HG02610 (cell line): ENCODE measurements around the gene PRR29.
A peak's percentile ranks its signal among the peaks of the same experiment; 100 is the strongest.

ENCODE experiments used
- ATAC-seq: cut with Tn5 transposase; IDR thresholded peaks from one replicate; pipeline ENCODE4 v1.9.1; 2021; ENCODE audit warnings: mild to moderate bottlenecking, moderate library complexity; ENCODE audit not compliant: unreplicated experiment

The PRR29 gene

DNA sequence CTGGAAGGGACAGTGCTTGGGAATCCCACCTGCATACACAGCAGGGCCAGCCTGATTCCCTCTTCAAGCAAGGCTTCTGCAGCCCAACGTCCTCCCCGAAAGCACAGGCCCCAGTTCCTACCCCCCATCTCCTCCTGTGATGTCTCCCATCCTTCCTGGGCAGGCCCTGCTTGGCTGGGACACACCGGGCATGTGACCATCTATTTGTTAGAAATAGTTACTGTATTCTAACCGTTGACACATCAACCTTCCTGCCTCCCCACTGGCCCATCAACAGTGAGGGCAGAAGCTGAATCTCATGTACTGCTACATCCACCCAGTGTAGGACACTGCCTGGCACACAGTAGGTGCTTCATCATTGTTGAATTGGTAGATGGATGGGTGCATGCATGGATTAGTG is 10.7 kb downstream of the PRR29 start:
- ATAC-seq, result no peak

DNA sequence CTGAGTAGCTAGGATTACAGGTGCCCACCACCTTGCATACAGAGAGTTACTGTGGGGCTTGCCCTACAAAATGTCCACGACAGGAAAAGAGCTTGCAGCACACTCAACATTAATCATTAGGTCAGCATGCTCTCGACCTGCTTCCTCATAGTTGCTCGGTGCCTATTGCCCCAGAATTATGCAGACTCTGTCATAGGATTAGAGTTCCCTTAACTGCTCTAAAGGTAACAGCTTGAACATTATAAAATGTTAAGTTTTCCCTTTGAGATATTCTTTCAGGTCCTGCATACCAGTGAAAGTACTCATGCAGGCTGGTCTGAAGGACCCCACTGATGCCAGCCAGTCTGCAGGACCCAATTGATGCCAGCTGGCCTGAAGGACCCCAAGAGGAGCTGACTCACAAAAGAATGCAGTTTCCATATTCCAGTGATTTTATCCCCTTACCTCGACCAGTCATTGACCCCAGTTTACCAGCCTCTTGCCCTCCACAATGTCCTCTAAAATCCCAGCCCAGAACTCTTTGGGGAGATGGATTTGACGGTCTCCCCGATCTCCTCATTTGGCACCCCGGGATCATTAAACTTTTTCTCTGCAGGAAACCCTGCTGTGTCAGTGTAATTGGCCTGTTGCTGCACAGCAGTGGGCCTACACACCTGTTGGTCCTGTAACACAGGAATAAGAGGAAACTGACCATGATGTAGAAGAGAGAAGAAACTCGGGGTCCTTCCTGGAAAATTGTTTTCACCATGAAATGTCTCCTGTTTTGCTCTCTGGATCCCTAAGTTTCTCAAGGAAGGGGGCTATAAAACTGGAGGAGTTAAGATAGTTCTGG is 11.6 kb downstream of the PRR29 start:
- ATAC-seq, result no peak

DNA sequence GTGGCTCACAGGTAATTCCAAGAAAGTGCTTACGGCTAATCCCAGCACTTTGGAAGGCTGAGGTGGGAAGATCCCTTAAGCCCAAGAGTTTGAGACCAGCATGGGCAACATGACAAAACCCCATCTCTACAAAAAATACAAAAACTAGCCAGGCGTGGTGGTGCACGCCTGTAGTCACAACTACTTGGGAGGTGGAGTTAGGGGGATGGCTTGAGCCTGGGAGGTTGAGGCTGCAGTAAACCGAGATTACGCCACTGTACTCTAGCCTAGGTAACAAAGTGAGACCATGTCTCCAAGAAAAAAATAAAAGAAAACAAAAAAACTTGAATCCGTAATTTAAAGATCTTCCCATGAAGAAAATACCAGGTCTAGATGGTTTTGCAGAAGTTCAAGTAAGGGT is 17.3 kb downstream of the PRR29 start:
- ATAC-seq, result no peak

DNA sequence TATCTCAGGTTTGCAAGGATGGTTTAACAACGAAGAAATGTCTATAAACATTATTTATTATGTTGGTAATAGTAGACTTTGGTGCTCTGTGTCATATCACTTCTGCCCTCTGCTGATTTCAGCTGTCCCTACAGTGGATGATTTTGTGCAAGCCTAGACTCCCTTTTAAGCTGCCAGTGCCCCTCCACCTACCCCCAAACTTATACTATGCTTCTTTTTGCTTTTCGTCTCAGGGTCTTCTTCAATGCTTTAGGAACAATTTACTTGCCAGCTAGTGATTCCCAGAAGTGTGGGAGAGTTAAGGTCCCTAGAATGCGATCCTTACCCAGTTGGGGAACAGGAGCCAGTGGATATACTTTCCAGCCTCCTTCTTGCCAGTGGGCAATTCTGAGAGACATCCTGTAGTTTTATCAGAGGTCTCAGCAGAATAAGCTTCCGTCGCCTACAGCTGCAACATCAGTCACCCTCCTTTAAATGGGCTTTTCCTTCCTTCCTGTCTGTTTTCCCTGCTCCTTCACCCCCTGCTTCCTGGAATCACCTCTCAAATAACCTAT is 18.2 kb downstream of the PRR29 start:
- ATAC-seq, result no peak

DNA sequence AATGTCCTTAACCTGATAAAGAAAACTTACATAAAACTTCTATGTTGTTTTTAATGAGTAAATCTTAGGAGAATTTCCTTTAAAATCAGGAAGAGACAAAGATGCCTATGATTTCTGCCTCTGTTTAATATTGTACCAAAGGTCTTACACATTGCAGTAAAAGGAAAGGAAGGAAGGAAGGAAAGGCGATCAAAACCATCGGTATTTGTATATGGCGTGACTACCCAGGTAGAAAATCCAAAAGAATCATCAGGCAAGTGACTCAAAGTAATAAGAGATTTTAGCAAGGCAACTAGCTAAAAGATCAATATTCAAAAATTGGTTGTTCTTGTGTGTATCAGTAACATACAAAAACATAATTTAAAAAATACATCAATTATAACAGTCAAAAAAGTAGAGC is 18.8 kb downstream of the PRR29 start:
- no peak for ATAC-seq

DNA sequence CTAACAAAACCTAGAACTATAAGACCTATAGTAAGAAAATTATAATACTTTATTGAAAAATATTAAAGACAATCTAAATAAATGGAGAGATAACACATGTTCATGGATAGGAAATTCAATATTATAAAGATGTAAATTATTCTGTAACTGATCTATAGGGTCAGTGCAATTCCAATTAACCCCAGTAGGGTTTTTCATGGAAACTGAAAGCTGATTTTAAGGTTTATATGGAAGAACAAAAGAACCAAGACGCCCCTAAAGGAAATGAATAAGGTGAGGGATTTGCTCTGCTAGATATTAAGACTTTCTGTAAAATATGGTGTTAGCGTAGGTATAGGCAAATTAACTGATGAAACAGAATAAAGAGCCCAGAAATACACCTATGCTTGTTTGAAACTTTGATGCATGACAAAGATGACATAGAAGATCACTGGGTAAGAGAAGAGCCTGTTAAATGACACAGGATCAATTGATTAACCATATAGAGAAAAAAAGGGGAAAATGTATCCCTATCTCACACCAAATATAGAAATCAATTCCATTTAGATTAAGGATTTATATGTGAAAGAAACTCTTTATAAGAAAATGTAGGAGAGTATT is 19.3 kb downstream of the PRR29 start:
- ATAC-seq, result no peak

DNA sequence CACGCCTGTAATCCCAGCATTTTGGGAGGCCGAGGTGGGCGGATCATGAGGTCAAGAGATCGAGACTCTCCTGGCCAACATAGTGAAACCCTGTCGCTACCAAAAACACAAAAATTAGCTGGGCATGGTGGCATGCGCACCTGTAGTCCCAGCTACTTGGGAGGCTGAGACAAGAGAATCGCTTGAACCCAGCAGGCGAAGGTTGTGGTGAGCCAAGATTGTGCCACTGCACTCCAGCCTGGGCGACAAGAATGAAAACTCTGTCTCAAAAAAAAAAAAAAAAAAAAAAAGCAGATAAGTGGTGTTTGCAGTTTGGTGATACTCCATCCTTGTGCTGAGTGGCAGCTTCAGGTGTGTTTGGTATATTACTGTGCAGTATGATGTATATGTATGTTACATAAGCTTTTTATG is 21.4 kb downstream of the PRR29 start:
- peak; percentile 12 for ATAC-seq

DNA sequence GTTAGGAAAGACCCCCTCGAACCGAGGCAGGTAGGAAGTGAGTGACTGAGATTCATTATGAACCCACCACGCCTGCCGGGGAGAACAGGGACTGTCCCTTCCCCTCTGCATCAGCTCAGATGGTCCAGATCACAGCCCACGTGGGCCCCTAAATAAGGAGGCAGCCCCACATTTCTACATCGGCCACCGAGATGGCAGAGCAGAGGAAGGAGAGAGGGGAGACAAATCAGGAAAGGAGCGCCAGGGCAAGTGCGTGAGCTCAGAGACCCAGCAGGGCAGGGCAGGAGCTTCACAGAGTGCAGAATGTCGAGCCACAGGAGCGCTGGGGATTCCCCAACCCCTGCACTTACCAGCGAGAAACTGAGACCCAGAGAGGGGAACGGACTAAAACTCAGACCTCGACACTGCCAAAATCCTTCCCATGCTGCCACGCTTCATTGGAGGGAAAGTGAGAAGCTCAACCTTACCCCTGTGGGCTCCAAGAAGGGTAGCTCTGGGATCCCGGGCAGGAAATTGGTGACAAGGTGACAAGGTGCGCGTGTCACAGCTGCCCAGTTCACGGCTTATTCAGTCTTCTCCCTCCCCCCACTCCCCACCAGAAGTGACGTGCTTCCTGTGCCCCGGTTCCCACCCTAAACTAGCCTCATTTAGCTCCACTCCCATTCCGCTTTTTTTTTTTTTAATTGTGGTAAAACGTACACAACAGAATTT is 22.1 kb downstream of the PRR29 start, which contains the start of gene ICAM2:
ICAM2 (minus strand) TSS at position 578 of the 711 bp plus-strand sequence. CDS start 13,942 bp downstream, outside the sequence.
- ATAC-seq, result peak; percentile 54

DNA sequence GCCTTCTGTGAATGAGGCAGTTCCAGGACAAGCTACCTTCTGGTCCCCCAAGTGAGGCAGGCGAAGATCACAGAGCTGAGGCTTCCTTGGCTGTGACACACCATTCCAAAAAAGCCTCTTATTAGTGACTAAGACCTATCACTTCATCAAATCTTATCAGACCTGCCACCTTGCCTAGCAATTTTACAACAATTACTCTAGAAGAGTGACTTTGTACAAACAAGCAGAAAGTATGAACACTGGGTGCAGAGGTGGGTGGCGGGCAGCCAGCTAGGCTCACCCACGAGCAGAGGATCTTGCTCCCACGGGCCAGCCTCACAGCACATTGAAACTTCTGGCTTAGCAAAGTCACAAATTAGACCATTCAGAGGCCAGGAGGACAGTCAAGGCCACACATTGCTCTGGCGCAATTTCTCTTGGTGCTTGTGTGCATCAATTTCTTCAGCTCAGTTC is 24.5 kb downstream of the PRR29 start:
- ATAC-seq, result no peak

DNA sequence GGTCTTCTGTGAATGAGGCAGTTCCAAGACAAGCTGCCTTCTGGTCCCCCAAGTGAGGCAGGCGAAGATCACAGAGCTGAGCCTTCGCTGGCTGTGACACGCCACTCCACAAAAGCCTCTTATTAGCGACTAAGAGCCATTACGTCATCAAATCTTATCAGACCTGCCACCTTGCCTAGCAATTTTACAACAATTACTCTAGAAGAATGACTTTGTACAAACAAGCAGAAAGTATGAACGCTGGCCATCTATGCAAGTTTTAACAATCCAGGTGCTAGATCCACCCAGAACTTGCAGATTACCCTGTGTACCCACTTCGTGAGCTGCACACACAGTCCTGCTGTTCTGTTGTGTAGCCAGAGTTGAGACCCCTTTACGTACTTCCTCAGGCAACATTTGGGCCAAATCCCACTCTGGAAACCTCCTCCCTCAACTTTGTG is 26.1 kb downstream of the PRR29 start:
- no peak for ATAC-seq

DNA sequence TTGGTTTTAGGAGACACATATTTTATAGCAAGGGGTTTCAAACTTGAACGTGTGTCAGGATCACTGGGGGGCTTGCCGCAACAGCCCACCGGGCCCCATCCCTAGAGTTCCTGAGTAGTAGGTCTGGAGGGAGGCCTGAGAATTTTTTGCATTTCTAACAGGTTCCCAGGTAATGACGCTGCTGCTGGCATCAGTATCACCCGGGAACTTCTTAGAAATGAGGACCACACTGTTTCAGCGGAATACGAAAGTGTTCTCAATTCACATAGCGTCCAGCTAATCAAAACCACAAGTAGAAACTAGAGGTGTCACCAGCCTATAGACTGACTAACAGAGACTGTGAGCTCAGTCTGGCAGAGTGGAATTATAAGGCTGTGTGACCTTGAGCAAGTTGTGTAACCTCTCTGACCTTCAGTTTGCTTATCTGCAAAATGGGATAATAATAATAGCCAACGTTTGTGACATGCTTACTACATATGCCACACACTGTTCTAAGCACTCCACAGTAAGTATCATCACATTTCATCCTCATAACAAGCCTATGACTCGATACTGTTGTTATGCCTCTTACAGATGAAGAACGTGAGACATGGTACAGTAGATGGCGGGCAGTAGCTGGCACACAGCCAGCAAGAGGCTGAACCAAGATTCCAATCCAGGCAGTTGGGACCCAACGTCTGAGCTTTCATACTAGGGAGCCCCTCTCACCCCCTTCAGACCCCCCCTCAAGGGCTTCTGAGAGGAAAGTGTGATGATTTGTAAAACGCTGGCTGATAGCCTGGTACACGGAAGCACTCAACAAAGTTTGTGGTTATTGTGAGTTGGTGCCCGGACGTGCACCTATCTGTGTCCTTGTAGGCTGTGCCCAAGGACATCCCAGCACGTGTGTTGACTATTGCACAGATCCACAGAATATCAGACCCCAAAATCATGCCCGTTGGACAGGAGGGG is 26.9 kb downstream of the PRR29 start:
- ATAC-seq, result no peak

DNA sequence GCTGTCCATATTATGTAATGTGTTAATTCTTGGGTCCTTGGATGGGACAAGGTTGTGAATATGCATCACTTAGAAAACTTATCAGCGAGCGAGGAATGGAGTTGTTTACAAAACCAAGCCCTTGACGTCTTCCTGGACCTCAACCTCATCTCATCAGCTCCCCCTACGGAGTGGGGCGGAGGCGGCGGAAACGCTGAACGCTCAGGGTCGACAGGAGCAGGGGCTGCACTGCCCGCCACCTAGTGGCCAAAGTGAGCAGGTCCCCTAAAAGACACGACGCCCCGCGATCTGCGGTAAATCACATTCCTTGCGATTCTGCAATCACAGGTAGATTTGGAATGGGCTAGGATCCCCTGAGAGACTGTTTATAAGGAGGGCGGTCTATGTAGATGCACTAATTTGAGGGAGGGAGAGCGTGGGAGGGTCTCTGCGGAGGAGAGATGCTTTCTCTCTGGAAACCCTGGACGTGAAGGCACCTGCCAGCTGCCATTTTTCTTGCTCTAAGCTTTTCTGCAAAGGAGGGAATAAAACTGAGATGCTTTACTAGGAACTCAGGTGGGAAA is 27.7 kb downstream of the PRR29 start:
- ATAC-seq, result peak; percentile 78

DNA sequence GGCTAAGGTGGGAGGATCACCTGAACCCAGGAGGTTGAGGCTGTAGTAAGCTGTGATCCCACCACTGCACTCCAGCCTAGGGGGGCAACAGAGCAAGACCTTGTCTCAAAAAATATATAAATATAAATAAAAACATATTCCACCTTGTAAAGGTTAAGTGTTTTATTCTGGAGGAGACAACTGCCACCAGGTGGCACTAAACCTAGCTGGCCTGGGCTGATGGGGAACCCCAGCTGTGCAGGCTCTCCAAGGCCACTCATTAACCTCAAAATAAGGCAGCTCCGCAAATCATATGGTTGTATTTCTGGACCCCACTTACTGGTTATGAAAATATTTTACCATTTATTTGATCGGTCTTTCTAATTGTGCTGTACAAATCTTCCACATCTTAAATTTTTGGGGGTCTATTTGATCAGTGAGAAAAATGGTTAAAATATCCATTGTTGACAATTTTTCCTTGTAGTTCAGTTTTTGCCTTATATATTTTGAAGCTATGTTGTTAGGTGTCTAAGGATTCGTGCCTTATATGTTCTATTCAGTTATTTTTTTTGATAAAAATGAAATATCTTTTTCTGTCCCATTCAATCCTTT is 30.8 kb downstream of the PRR29 start:
- ATAC-seq, result no peak

DNA sequence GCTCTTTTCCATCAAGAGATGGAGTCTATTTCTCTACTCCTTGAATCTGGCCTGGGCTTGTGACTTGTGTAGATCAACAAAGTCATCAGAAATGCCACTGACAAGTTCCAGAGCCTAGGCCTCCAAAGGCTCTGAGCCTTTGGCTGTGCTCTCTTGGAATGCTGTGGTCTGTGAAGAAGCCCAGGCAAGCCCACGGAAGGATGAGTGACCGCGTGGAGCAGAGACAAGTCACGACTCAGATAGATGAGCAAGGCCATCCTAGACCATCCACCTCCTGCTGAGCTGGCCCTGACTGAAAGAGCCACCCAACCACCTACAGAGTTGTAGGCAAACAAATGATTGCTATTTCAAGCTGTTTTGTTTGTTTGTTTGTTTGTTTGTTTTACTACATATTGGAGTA is 33.9 kb downstream of the PRR29 start:
- ATAC-seq, result no peak

DNA sequence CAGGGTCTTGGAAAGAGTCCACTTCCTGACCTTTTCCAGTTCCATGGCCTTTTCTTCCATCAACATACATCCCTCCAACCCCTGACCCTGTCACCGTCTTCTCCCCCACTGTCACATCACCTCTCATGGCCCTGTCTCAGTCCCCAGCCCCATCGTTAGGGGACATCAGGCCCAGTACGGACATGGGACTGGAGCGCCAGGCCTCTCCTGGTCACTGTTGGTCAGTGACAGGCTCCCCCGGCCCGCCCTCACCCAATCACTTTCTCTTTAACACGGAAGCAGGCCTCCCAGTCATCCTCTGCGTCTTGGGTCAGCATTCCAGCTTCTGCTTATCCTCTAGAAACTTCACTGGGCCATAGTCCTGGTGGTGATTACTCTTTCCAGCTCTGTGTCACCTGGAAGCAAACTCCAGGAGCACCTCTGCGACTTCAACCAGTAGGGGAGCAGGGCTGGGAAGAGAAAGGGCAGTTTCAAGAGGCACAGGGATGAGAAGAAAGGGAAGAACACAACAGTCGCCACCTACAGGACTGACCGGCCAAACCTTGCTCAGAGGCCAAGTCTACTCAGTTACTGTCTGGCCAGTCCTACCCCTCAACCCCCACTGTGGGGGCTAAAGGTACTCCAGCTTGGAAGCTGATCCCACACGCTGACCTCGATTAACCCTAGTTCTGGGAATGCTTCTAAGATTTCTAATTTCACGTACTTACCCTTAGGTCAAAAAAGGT is 38.2 kb downstream of the PRR29 start:
- no peak for ATAC-seq

DNA sequence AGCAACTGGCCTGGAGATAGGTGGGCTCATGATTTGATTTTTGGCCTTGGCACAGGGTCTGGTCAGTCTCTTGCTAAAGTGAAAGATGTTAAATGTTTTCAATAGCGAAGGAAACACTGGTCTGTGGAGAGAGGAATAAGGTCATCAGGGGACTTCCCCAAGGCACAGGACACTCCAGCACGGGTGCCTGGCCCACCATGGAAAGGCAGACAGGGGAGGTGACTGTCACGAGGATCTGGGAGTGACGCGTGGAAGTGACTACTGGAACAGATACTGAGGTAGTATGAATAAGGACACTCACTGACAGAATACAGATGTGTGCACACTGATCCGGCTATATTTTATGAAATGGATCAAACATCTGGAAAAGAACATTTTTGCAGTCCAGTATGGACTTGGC is 39.0 kb downstream of the PRR29 start:
- no peak for ATAC-seq

DNA sequence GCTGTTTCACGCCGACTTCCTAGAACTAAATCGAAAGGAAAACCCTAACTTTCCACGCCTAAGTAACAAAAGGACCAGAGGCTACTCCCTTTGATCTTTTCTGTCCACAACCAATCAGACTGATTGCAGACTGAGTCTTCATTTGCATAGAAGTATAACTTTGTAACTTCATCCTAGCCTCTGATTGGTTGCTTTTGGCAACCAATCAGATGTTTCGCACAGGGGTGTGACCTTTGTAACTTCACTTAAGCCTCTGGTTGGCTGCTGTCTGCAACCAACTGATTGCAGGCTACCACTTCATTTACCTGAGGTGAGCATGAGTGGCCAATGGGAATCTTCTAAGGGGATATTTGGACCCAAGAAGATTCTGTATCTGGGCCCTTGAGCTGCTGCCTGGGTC is 39.7 kb downstream of the PRR29 start:
- ATAC-seq, result no peak

DNA sequence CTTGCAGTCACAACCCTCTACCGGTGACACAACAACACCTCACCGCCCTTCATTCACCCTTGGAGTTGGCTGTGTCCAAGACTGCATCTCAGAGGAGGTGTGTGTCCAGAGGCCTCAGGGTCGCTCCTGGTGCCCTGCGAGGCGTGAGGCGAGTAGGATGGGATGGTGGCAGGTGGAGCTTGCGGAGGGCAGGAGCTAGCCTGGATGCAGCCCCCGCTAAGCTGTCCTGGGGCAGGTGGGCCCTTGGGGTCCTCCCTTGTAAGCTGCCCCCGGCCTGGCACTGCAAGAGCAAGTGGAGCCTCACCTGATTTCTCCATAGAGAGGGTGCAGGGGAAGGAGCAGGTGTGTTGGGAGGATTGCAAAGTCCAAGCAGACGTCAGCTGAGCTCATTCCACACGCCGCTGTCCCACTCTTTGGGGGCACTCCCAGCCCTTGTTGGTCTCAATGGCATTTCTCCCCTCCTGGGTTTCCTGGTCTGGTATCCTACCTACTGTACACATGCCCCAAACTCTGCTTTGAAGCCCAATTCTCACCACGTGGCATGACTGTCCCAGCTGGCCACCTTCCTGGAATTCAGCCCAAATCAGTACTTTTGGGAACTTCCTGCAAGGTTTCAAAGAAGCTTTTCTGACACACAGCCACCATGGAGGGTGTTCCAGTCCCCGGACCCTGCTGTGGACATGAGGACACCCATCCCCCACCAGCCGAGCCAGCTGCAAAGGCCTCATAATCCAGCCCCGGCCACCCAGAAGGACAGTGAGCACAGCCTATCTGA is 40.4 kb downstream of the PRR29 start:
- no peak for ATAC-seq
